IPS-15b (cell line): ENCODE results near the gene OTUD3.
"Not testable (repeated sequence)": the region's sequence is repeated elsewhere in the genome, so short reads cannot be mapped to it uniquely, and the experiment has no call there.

Source experiments
- H3K27me3 ChIP-seq: one replicate; pipeline ENCODE4 v1.6.1; 2013; ENCODE audit warnings: low read length; ENCODE audit not compliant: control insufficient read depth, insufficient read depth
- H3K36me3 ChIP-seq: one replicate; pipeline ENCODE4 v1.6.1; 2013; ENCODE audit warnings: low read length; ENCODE audit not compliant: control insufficient read depth, insufficient read depth
- H3K4me1 ChIP-seq: one replicate; pipeline ENCODE4 v1.6.1; 2013; ENCODE audit warnings: mild to moderate bottlenecking, low read length; ENCODE audit not compliant: control insufficient read depth, insufficient read depth
- H3K4me3 ChIP-seq: one replicate; pipeline ENCODE4 v1.5.1; 2013; ENCODE audit warnings: low read depth, low read length
- H3K9ac ChIP-seq: one replicate; pipeline ENCODE4 v1.6.1; 2013; ENCODE audit warnings: low read depth, mild to moderate bottlenecking, low read length
- H3K9me3 ChIP-seq: one replicate; pipeline ENCODE4 v1.6.1; 2013; ENCODE audit warnings: mild to moderate bottlenecking, low read length; ENCODE audit not compliant: control insufficient read depth, insufficient read depth

OTUD3 gene

DNA sequence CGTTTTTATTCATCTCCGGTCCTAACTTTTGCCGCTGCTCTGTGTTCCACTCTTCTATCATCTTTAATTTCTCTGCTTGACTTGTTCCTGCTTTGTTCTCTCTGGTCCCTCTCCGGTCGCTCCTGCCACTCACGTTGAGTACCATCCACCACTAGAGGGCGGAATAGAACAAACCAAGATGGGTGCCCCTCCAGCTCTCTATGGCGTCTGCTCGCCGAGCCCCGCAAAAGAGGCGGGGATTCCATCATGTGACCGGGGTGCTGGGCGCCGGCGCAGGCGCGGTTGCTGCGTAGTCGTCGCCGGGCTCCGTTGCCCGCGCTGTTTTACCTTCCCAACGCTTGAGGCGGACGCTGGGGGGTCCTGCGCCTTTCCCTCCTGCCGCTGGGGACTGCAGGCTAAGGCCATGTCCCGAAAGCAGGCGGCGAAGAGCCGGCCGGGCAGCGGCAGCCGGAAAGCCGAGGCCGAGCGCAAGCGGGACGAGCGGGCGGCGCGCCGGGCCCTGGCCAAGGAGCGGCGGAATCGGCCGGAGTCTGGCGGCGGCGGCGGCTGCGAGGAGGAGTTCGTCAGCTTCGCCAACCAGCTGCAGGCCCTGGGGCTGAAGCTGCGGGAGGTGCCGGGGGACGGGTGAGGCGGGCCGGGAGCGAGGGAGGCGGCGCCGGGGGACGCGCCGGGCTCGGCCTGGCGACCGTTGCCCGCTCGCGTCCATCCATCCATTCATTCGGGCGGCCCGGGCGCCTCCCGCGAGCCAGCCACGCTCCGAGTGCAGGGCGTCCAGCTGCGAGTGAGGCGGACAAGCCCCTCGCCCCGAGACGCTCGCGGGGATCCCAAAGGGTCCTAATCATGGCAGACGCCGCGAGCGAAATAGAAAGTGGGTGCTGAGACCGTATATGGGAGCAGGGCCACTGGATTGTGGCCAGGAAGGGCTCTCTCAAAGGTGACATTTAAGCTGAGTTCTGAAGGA, at the start of gene OTUD3:
Gene OTUD3 (plus strand): TSS at position 285 of the 961 bp plus-strand sequence. CDS start 119 bp downstream, at position 404.
- Histone ChIP-seq H3K4me3 (peak within 1 kb of the TSS; percentile 94), H3K9ac (peak within 1 kb of the TSS; percentile 68), H3K36me3 (no peaks in the 10 kb centered on the region), H3K4me1 (peaks cover 5% of the 10 kb centered on the region), H3K27me3 (no peaks in the 10 kb centered on the region), H3K9me3 (no peaks in the 10 kb centered on the region)

GRCh38 chr1:19835578-19835977, 46.6 kb upstream of the OTUD3 start:
- Histone ChIP-seq H3K4me1 (no peaks in the 10 kb centered on the region), H3K36me3 (no peaks in the 10 kb centered on the region), H3K9me3 (no peaks in the 10 kb centered on the region), H3K4me3 (no peak overlapping the region), H3K27me3 (no peaks in the 10 kb centered on the region), H3K9ac (no peak overlapping the region)

GRCh38 chr1:19837866-19838265, 44.3 kb upstream of the OTUD3 start:
- H3K9ac ChIP-seq: no peak overlapping the region
- no peaks in the 10 kb centered on the region for H3K9me3 ChIP-seq
- no peaks in the 10 kb centered on the region for H3K4me1 ChIP-seq
- no peaks in the 10 kb centered on the region for H3K27me3 ChIP-seq
- no peak overlapping the region for H3K4me3 ChIP-seq
- no peaks in the 10 kb centered on the region for H3K36me3 ChIP-seq

DNA sequence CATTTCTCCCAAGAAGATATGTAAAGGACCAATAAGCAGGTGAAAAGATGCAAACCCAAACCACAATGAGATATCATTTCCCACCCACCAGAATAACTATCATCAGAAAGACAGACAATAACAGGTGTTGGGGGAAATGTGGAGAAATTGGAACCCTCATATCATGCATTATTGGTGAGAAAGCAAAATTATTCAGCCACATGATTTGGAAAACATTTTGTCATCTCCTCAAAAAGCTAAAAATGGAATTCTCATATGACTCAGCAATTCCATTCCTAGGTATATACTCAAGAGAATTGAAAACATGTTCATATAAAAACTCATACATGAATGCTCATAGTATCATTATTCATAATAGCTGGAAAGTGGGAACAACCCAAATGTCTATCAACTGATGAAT, 42.0 kb upstream of the OTUD3 start:
- H3K9ac ChIP-seq: no peak overlapping the region
- no peaks in the 10 kb centered on the region for H3K4me1 ChIP-seq
- no peaks in the 10 kb centered on the region for H3K36me3 ChIP-seq
- H3K4me3 ChIP-seq: no peak overlapping the region
- H3K27me3 ChIP-seq: no peaks in the 10 kb centered on the region
- no peaks in the 10 kb centered on the region for H3K9me3 ChIP-seq

- Histone ChIP-seq H3K4me1 (no peaks in the 10 kb centered on the region), H3K9me3 (no peaks in the 10 kb centered on the region), H3K9ac (no peak overlapping the region), H3K27me3 (peaks cover 5% of the 10 kb centered on the region), H3K36me3 (no peaks in the 10 kb centered on the region), H3K4me3 (no peak overlapping the region)
These were observed 37.3 kb upstream of the OTUD3 start for GRCh38 chr1:19844731-19845495.

- no peaks in the 10 kb centered on the region for H3K4me1 ChIP-seq
These were observed 36.6 kb upstream of the OTUD3 start for GRCh38 chr1:19845555-19845954.

GRCh38 chr1:19846338-19846737, 35.9 kb upstream of the OTUD3 start:
- Histone ChIP-seq H3K36me3 (no peaks in the 10 kb centered on the region), H3K4me3 (no peak overlapping the region), H3K9ac (no peak overlapping the region), H3K4me1 (no peaks in the 10 kb centered on the region), H3K27me3 (peaks cover 5% of the 10 kb centered on the region), H3K9me3 (no peaks in the 10 kb centered on the region)

More at GRCh38 chr1:19845555-19845954, 36.6 kb upstream of the OTUD3 start:
- H3K9me3 ChIP-seq: no peaks in the 10 kb centered on the region
- H3K36me3 ChIP-seq: no peaks in the 10 kb centered on the region
- H3K4me3 ChIP-seq: no peak overlapping the region
- peaks cover 5% of the 10 kb centered on the region for H3K27me3 ChIP-seq
- no peak overlapping the region for H3K9ac ChIP-seq

GRCh38 chr1:19847334-19847733, 34.9 kb upstream of the OTUD3 start:
- not testable (repeated sequence) for H3K36me3 ChIP-seq, H3K27me3 ChIP-seq, H3K9ac ChIP-seq, H3K4me1 ChIP-seq, H3K9me3 ChIP-seq, H3K4me3 ChIP-seq

DNA sequence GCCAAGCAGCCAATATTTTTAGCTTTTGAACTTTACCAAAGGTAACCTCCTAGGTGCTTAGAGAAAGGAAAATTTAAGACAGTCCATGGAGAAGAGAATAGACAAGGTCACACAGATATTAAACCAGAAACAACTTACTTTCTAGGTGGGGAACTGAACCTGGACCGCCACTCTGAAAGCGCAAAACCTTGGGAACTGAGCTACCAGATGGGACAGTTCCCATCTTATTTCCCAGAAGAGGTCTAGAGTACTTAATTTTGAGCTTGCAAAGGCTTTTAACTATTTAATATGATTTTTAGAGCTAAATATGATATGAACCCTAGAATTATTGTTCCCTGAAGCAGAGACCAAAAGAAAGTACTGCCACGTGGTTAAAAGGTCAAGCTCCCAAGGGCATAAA, 32.9 kb upstream of the OTUD3 start:
- not testable (repeated sequence) for H3K36me3 ChIP-seq, H3K4me1 ChIP-seq, H3K9me3 ChIP-seq, H3K4me3 ChIP-seq, H3K9ac ChIP-seq, H3K27me3 ChIP-seq

DNA sequence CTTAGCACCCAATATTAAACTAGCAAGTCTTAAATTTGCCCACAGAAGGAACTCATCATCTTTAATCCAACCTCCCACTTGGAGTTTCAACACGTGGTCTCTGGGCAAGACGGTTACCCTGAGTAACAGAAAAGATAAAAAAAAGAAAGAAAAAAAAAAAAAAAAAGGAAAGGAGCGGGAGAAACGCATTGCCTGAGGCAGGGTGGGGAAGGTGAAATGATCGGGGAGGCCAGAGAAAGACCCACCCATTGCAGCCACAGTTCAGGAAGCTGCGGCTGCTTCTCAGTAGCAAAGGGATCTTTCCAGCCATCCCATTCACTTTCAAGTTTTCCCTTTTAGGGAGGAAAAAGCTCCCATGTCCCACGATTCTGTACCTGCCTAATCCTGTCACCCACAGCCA, 32.0 kb upstream of the OTUD3 start:
- Histone ChIP-seq H3K4me1 (no peaks in the 10 kb centered on the region), H3K36me3 (no peaks in the 10 kb centered on the region), H3K9me3 (no peaks in the 10 kb centered on the region), H3K27me3 (peaks cover 10% of the 10 kb centered on the region), H3K9ac (no peak overlapping the region), H3K4me3 (no peak overlapping the region)

GRCh38 chr1:19852036-19852435, 30.2 kb upstream of the OTUD3 start:
- H3K9ac ChIP-seq: no peak overlapping the region
- H3K9me3 ChIP-seq: no peaks in the 10 kb centered on the region
- H3K36me3 ChIP-seq: no peaks in the 10 kb centered on the region
- peaks cover 10% of the 10 kb centered on the region for H3K27me3 ChIP-seq
- H3K4me3 ChIP-seq: no peak overlapping the region
- H3K4me1 ChIP-seq: no peaks in the 10 kb centered on the region

GRCh38 chr1:19854866-19855265, 27.3 kb upstream of the OTUD3 start:
- H3K36me3 ChIP-seq: no peaks in the 10 kb centered on the region
- peaks cover 5% of the 10 kb centered on the region for H3K27me3 ChIP-seq
- no peak overlapping the region for H3K4me3 ChIP-seq
- H3K4me1 ChIP-seq: no peaks in the 10 kb centered on the region
- H3K9me3 ChIP-seq: no peaks in the 10 kb centered on the region
- H3K9ac ChIP-seq: no peak overlapping the region
